Lung (tissue), 12 donors: ENCODE results near the gene RTN4IP1. TPM values are rescaled to one million over a fixed set of nuclear protein-coding genes. Genes with fewer than 3 reads are reported as not detected.

Source experiments
- ATAC-seq: fragments of 200-7000 bp; cut with Tn5 transposase; one replicate; pipeline ENCODE4 v1.9.1; 2020; ENCODE audit warnings: moderate number of reproducible peaks; ENCODE audit not compliant: insufficient read depth, low FRiP score
- DNase-seq, 3 donors: peaks; one replicate each; pipeline ENCODE4 v3.0.0-alpha.2; 2013 to 2017
- H3K27ac ChIP-seq, 2 donors: one replicate each; pipeline ENCODE4 v1.5.1; 2013; ENCODE audit warnings: mild to moderate bottlenecking in 2 of 2, moderate library complexity in 2 of 2, control low read depth in 1 of 2, inconsistent platforms in 1 of 2, low read depth in 1 of 2, low read length in 1 of 2
- H3K27me3 ChIP-seq, 3 donors: one replicate each; pipeline ENCODE4 v1.5.1; 2013; ENCODE audit warnings: low read length in 2 of 3; ENCODE audit not compliant: control insufficient read depth in 3 of 3, insufficient read depth in 3 of 3
- H3K36me3 ChIP-seq, 4 donors: one replicate each; pipeline ENCODE4 v1.5.1; 2013; ENCODE audit warnings: low read length in 4 of 4, mild to moderate bottlenecking in 1 of 4, moderate library complexity in 1 of 4; ENCODE audit not compliant: control insufficient read depth in 4 of 4, insufficient read depth in 4 of 4
- H3K4me1 ChIP-seq, 5 donors: one replicate each; pipeline ENCODE4 v1.5.1; 2013; ENCODE audit warnings: low read length in 5 of 5, mild to moderate bottlenecking in 2 of 5, moderate library complexity in 1 of 5; ENCODE audit not compliant: control insufficient read depth in 5 of 5, insufficient read depth in 5 of 5
- H3K4me3 ChIP-seq: one replicate; pipeline ENCODE4 v1.5.1; 2013; ENCODE audit warnings: mild to moderate bottlenecking, control low read depth, moderate library complexity
- H3K9ac ChIP-seq, 2 donors: one replicate each; pipeline ENCODE4 v1.5.1; 2013; ENCODE audit warnings: low read length in 2 of 2, control low read depth in 1 of 2; ENCODE audit not compliant: insufficient read depth in 1 of 2
- H3K9me3 ChIP-seq, 4 donors: one replicate each; pipeline ENCODE4 v1.5.1; 2013; ENCODE audit warnings: low read length in 3 of 4, mild to moderate bottlenecking in 1 of 4, moderate library complexity in 1 of 4; ENCODE audit not compliant: control insufficient read depth in 4 of 4, insufficient read depth in 3 of 4
- WGBS, 2 donors: extraction: QIAGEN DNeasy Blood & Tissue Kit; methylation state at CpG; one replicate each; pipeline ENCODE4 v1.1.7; 2013; 5-methylcytosine and 5-hydroxymethylcytosine counted together
- polyA plus RNA-seq, 2 donors: library from polyadenylated mRNA; stranded (reverse); fragments of 200-250 nt; gene quantifications; one replicate each; pipeline ENCODE4 v1.2.1, GENCODE V29; 2013
- total RNA-seq, 2 donors: library from RNA; depleted of rRNA in 1 of 2; stranded (reverse); fragments of >200 nt in 1 of 2; gene quantifications; one replicate each; pipeline ENCODE4 v1.2.1, GENCODE V29; 2014 to 2021
- TF ChIP-seq, protein P1 (sequence below): IDR thresholded peaks from 2 replicates; pipeline ENCODE4 v1.5.1; 2012; ENCODE audit warnings: mild to moderate bottlenecking; ENCODE audit errors: control extremely low read depth, extremely low read depth
- donor health status: control.
- donor health status: control.
- donor health status: Bipolar disorder and iron deficiency.
- donor health status: healthy.
- donor health status: DM: yes; HTN: yes; CAD: no.

The RTN4IP1 gene
- total and polyA plus RNA-seq, 4 donors: 2.8 to 5.6 (median 4.6) TPM

DNA sequence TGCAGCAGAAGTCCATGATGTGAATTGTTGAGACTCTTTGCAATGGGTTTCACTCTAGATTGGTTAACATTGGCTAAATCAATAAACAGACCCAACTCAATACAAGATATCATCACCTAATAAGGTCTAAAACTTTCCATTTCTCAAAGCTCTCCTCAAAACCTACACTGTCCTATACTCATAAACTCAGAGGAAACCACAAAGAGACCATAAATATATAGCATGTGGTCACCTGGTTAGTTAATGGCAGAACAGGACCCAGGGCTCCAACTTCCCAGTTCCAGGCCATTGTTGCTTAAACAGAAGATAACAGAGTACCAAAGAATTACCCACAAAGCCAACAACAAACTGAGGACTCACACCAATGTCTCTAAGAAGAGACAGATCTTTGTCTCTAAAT lies 12.0 kb downstream of the RTN4IP1 start:
- no peak for ATAC-seq
- H3K4me3 ChIP-seq: no peak overlapping the region

DNA sequence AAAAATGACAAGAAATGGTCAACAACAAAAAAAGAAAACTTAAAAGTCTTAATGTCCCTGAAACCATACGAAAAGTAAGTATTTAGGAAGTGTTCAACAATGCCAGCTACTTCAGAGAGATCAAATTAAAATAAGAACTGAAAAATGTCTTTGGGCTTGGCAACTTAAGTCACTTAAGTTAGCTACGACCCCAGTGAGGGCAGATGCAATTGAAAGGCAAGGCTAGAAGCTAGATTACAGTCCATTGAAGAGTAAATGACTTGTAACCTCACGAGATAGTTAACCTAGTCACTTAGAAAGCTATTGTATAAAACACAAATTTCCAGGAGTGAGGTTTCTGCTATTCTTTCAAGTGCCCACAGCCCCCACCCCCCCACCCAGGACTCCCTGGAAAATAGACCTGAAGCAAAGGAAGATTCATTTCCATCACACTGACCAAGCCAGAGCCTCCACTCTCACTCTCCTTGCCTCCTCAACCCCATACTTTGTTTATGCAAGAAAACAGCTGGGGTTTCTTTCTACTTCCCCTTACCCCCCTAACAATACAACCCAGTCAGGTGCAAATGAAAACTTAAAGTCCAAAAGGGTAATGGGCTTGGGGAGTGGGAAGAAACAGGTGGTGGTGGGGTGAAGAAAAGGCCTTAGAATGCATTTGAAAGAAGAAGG lies 14.6 kb downstream of the RTN4IP1 start:
- DNase-seq: no peak
- 87 to 91% methylated on average over 3 of the region's 3 CpGs for WGBS, 2 donors
- H3K9me3 ChIP-seq: no peaks in the 10 kb centered on the region
- H3K4me1 ChIP-seq: no peaks in the 10 kb centered on the region
- no peak overlapping the region for H3K9ac ChIP-seq
- TF ChIP-seq, protein P1, sequence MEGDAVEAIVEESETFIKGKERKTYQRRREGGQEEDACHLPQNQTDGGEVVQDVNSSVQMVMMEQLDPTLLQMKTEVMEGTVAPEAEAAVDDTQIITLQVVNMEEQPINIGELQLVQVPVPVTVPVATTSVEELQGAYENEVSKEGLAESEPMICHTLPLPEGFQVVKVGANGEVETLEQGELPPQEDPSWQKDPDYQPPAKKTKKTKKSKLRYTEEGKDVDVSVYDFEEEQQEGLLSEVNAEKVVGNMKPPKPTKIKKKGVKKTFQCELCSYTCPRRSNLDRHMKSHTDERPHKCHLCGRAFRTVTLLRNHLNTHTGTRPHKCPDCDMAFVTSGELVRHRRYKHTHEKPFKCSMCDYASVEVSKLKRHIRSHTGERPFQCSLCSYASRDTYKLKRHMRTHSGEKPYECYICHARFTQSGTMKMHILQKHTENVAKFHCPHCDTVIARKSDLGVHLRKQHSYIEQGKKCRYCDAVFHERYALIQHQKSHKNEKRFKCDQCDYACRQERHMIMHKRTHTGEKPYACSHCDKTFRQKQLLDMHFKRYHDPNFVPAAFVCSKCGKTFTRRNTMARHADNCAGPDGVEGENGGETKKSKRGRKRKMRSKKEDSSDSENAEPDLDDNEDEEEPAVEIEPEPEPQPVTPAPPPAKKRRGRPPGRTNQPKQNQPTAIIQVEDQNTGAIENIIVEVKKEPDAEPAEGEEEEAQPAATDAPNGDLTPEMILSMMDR: no peak
- H3K27ac ChIP-seq: no peak overlapping the region
- ATAC-seq: no peak
- H3K27me3 ChIP-seq: no peaks in the 10 kb centered on the region
- no peak overlapping the region for H3K4me3 ChIP-seq
- H3K36me3 ChIP-seq: peaks cover 0 to 5% (median 2%) of the 10 kb centered on the region in 4 donors

More for the DNA sequence above, 12.0 kb downstream of the RTN4IP1 start:
- peaks cover 0 to 9% (median 3%) of the 10 kb centered on the region in 4 donors for H3K36me3 ChIP-seq
- H3K4me1 ChIP-seq: no peaks in the 10 kb centered on the region
- no peaks in the 10 kb centered on the region for H3K9me3 ChIP-seq
- no peak overlapping the region for H3K27ac ChIP-seq
- H3K27me3 ChIP-seq: no peaks in the 10 kb centered on the region
- TF ChIP-seq, protein P1: no peak
- DNase-seq: no peak
- H3K9ac ChIP-seq: no peak overlapping the region

DNA sequence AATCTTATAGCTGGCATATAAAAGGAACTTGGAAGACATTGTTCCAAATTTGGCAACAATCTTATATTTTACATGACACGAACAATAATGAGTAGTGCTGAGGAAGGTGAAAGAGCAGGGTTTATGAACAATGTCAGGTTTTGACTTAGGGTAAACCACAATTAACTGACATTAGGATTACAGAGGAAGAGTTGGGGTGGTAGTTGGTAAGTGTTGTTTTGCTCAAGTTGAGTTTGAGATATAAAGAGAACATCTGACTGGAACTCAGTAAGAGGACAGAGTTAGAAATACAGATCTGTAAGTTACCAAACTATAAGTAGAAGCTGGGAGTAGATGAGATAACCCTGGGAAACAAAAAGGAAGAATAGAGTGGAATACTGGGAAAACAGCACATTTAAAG lies 15.1 kb downstream of the RTN4IP1 start:
- no peak overlapping the region for H3K9ac ChIP-seq
- no peak for ATAC-seq
- H3K27ac ChIP-seq: no peak overlapping the region
- TF ChIP-seq, protein P1: no peak
- no peaks in the 10 kb centered on the region for H3K9me3 ChIP-seq
- no peaks in the 10 kb centered on the region for H3K27me3 ChIP-seq
- no peak overlapping the region for H3K4me3 ChIP-seq
- DNase-seq: no peak
- peaks cover 0 to 5% (median 2%) of the 10 kb centered on the region in 4 donors for H3K36me3 ChIP-seq
- no peaks in the 10 kb centered on the region for H3K4me1 ChIP-seq
- 76 to 81% methylated on average over 1 of the region's 1 CpG for WGBS, 2 donors

DNA sequence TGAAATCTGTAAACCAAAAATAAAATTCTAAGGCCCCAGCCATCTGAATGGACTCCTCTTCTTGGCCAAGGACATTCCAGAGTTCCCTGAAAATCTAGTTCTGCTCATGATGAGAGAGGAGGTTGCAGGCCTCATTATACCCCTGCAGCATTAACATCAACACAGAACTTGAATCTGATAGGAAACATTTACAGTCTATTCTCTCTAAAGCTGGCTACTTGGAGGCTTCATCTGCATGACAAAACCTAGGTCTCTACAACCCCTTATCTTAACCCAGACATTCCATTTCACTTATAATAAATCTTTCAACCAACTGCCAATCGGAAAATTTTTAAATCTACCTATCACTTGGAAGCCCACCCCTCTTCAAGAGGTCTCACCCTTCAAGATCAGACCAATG lies 15.7 kb downstream of the RTN4IP1 start:
- ATAC-seq: no peak
- 92 to 100% methylated on average over 1 of the region's 1 CpG for WGBS, 2 donors

More for the DNA sequence above, 15.7 kb downstream of the RTN4IP1 start:
- H3K9ac ChIP-seq: no peak overlapping the region
- DNase-seq: no peak
- no peak overlapping the region for H3K27ac ChIP-seq
- peaks cover 0 to 5% (median 2%) of the 10 kb centered on the region in 4 donors for H3K36me3 ChIP-seq
- no peaks in the 10 kb centered on the region for H3K9me3 ChIP-seq
- H3K27me3 ChIP-seq: no peaks in the 10 kb centered on the region
- H3K4me3 ChIP-seq: no peak overlapping the region
- TF ChIP-seq, protein P1: no peak
- H3K4me1 ChIP-seq: no peaks in the 10 kb centered on the region
